Measurements from ENCODE around the gene RALY. TPM values are rescaled to one million over a fixed set of nuclear protein-coding genes. Genes with fewer than 3 reads are reported as not detected.

RALY gene
- total RNA-seq, 1 donor from 2014 or later = 234 TPM

- H3K9me3 Mint-ChIP-seq (ENCODE audit: unreplicated experiment) = peaks cover 5% of the 10 kb centered on the region
- H3K4me3 Mint-ChIP-seq (ENCODE audit: unreplicated experiment) = no peak overlapping the region
- H3K27me3 Mint-ChIP-seq (ENCODE audit: unreplicated experiment) = peaks cover 7% of the 10 kb centered on the region
Measured at GRCh38 chr20:34072778-34073177, 79.1 kb downstream of the RALY start.

GRCh38 chr20:34074101-34074760, 80.5 kb downstream of the RALY start:
- no peak overlapping the region for H3K27ac Mint-ChIP-seq (ENCODE audit: unreplicated experiment)
- DNase-seq = no peak
- peaks cover 11% of the 10 kb centered on the region for H3K4me1 Mint-ChIP-seq (ENCODE audit: low read depth, unreplicated experiment)
- TF ChIP-seq CTCF (IDR thresholded peaks at IDR 0.05; ENCODE audit: partially characterized antibody, unreplicated experiment) = no peak
- no peaks in the 10 kb centered on the region for H3K36me3 Mint-ChIP-seq (ENCODE audit: unreplicated experiment)
- H3K9me3 Mint-ChIP-seq (ENCODE audit: unreplicated experiment) = peaks cover 5% of the 10 kb centered on the region
- no peak overlapping the region for H3K4me3 Mint-ChIP-seq (ENCODE audit: unreplicated experiment)
- peaks cover 10% of the 10 kb centered on the region for H3K27me3 Mint-ChIP-seq (ENCODE audit: unreplicated experiment)

More at GRCh38 chr20:34072778-34073177, 79.1 kb downstream of the RALY start:
- no peaks in the 10 kb centered on the region for H3K36me3 Mint-ChIP-seq (ENCODE audit: unreplicated experiment)
- peaks cover 26% of the 10 kb centered on the region for H3K4me1 Mint-ChIP-seq (ENCODE audit: low read depth, unreplicated experiment)
- DNase-seq = no peak
- no peak overlapping the region for H3K27ac Mint-ChIP-seq (ENCODE audit: unreplicated experiment)
- TF ChIP-seq CTCF (IDR thresholded peaks at IDR 0.05; ENCODE audit: partially characterized antibody, unreplicated experiment) = no peak

GRCh38 chr20:34075647-34076046, 81.9 kb downstream of the RALY start:
- Mint-ChIP-seq H3K36me3 (ENCODE audit: unreplicated experiment) (no peaks in the 10 kb centered on the region), H3K9me3 (ENCODE audit: unreplicated experiment) (peaks cover 5% of the 10 kb centered on the region)
- DNase-seq = no peak

GRCh38 chr20:34076952-34077351, 83.2 kb downstream of the RALY start:
- H3K27ac Mint-ChIP-seq (ENCODE audit: unreplicated experiment) = no peak overlapping the region
- peaks cover 8% of the 10 kb centered on the region for H3K27me3 Mint-ChIP-seq (ENCODE audit: unreplicated experiment)
- no peak for TF ChIP-seq CTCF (IDR thresholded peaks at IDR 0.05; ENCODE audit: partially characterized antibody, unreplicated experiment)
- H3K36me3 Mint-ChIP-seq (ENCODE audit: unreplicated experiment) = peaks cover 8% of the 10 kb centered on the region
- DNase-seq = no peak
- no peak overlapping the region for H3K4me3 Mint-ChIP-seq (ENCODE audit: unreplicated experiment)
- peaks cover 8% of the 10 kb centered on the region for H3K4me1 Mint-ChIP-seq (ENCODE audit: low read depth, unreplicated experiment)
- H3K9me3 Mint-ChIP-seq (ENCODE audit: unreplicated experiment) = peaks cover 3% of the 10 kb centered on the region

More at GRCh38 chr20:34075647-34076046, 81.9 kb downstream of the RALY start:
- H3K27me3 Mint-ChIP-seq (ENCODE audit: unreplicated experiment) = peaks cover 10% of the 10 kb centered on the region
- H3K27ac Mint-ChIP-seq (ENCODE audit: unreplicated experiment) = no peak overlapping the region
- peak; percentile 39 for TF ChIP-seq CTCF (IDR thresholded peaks at IDR 0.05; ENCODE audit: partially characterized antibody, unreplicated experiment)
- no peak overlapping the region for H3K4me3 Mint-ChIP-seq (ENCODE audit: unreplicated experiment)
- peaks cover 8% of the 10 kb centered on the region for H3K4me1 Mint-ChIP-seq (ENCODE audit: low read depth, unreplicated experiment)

- DNase-seq = no peak
- H3K27ac Mint-ChIP-seq (ENCODE audit: unreplicated experiment) = no peak overlapping the region
- peaks cover 7% of the 10 kb centered on the region for H3K27me3 Mint-ChIP-seq (ENCODE audit: unreplicated experiment)
- peaks cover 2% of the 10 kb centered on the region for H3K4me1 Mint-ChIP-seq (ENCODE audit: low read depth, unreplicated experiment)
- no peak for TF ChIP-seq CTCF (IDR thresholded peaks at IDR 0.05; ENCODE audit: partially characterized antibody, unreplicated experiment)
- peaks cover 8% of the 10 kb centered on the region for H3K36me3 Mint-ChIP-seq (ENCODE audit: unreplicated experiment)
- H3K9me3 Mint-ChIP-seq (ENCODE audit: unreplicated experiment) = peaks cover 3% of the 10 kb centered on the region
- no peak overlapping the region for H3K4me3 Mint-ChIP-seq (ENCODE audit: unreplicated experiment)
Measured at GRCh38 chr20:34078540-34078939, 84.8 kb downstream of the RALY start.
